Kidney epithelial cell (primary cell): ENCODE measurements around the gene HIC1. TPM values are rescaled to one million over a fixed set of nuclear protein-coding genes. Genes with fewer than 3 reads are reported as not detected.

ENCODE experiments used
- DNase-seq: peaks from one replicate; pipeline ENCODE4 v3.0.0-alpha.2; 2010; ENCODE audit warnings: low read depth
- H3K27me3 ChIP-seq: 2 replicates; pipeline ENCODE4 v1.6.0; 2011; ENCODE audit warnings: low read length; ENCODE audit not compliant: control insufficient read depth, insufficient read depth
- H3K36me3 ChIP-seq: 2 replicates; pipeline ENCODE4 v1.5.1; 2011; ENCODE audit warnings: low read length; ENCODE audit not compliant: control insufficient read depth, insufficient read depth
- H3K4me3 ChIP-seq: 2 replicates; pipeline ENCODE4 v1.5.1; 2011; ENCODE audit warnings: low read depth, mild to moderate bottlenecking, control low read depth, low read length
- total RNA-seq: library from RNA; depleted of rRNA; stranded (reverse); fragments of >200 nt; gene quantifications from 2 replicates; pipeline ENCODE4 v1.2.3, GENCODE V29; 2015
- TF ChIP-seq, protein P1 (sequence below): IDR thresholded peaks from 2 replicates; pipeline ENCODE4 v1.5.1; 2011; ENCODE audit warnings: mild to moderate bottlenecking, moderate library complexity, low read length, control low read depth, inconsistent platforms; ENCODE audit not compliant: insufficient read depth, poor library complexity, severe bottlenecking

Gene HIC1
- total RNA-seq, 1 donor from 2014 or later, result 11.9 TPM

DNA sequence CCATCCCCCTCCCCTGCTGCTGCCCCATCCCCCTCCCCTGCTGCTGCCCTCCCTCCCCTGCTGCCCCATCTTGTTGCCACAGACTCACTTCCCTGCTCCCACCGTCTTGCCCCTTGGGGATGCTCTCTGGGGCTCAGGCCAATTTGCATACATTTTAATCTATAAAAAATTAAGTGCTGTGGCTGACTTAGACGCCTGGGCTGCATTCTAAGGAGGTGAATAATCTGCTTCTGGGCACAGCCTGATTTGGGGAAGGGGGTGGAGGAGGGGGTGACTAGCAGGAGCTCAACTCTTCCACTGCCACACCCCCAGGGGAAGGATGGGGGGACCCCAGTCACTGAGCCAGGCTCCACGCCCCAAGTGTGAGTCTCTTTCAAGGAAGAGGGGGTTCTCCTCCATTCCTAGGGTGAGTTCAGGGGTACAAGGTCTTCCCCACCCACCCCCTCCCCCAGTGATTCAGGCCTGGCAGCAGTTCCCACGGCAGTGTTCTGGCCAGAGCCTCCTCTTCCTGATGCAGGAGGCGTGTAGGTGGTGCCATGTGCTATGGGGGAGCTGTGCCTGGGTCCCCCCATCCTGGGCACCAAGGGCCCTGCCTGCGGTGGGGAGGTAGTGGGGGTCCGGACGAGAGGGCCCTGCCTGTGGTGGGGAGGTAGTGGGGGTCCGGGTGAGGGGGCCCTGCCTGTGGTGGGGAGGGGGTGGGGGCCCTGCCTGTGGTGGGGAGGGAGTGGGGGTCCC, 19.9 kb upstream of the HIC1 start:
- TF ChIP-seq, protein P1, sequence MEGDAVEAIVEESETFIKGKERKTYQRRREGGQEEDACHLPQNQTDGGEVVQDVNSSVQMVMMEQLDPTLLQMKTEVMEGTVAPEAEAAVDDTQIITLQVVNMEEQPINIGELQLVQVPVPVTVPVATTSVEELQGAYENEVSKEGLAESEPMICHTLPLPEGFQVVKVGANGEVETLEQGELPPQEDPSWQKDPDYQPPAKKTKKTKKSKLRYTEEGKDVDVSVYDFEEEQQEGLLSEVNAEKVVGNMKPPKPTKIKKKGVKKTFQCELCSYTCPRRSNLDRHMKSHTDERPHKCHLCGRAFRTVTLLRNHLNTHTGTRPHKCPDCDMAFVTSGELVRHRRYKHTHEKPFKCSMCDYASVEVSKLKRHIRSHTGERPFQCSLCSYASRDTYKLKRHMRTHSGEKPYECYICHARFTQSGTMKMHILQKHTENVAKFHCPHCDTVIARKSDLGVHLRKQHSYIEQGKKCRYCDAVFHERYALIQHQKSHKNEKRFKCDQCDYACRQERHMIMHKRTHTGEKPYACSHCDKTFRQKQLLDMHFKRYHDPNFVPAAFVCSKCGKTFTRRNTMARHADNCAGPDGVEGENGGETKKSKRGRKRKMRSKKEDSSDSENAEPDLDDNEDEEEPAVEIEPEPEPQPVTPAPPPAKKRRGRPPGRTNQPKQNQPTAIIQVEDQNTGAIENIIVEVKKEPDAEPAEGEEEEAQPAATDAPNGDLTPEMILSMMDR, result no peak
- DNase-seq, result no peak

DNA sequence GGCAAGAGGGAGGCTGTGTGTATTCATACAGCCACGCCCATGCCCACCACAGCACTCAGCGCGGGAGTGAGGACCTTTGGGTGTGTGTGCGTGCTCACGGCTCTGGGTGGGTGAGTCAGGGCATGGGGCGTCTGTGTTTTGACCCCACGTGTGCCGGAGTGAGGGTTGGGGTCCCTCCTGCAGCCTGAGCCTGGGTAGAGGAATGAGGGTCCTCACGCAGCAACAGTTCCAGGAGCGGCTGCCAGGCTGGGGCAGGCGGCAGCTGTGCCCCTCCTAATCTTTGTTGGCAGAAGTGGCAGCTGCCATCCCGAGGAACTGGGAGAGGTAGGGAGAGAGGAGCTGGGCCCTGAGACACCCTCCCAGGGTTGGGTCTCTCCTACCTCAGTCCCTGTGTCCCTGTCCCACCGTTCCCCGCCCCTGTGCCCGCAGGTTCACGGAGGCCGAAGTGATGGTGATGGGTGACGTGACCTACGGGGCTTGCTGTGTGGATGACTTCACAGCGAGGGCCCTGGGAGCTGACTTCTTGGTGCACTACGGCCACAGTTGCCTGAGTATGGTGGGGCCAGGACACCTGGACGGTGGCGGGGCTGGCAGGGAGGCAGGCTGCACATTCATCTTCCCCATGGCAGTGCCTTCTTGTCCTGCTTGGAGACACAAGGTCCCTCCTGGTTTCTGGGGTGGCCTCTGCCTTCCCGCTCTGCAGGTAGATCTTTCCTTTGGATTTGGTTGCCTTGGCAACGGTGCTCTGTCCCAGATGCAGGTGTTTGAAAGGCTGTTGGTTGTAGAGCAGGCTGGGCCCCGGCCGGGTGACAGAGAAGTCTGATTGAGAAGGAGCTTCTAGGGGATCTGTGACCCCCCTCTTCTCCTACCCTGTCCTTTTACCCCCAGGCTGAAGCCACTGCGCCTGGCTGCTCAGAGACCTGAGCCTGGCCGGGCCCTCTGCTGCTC, 19.1 kb upstream of the HIC1 start:
- Histone ChIP-seq H3K27me3 (no peaks in the 10 kb centered on the region), H3K36me3 (no peaks in the 10 kb centered on the region), H3K4me3 (no peak overlapping the region)
- no peak for DNase-seq
- TF ChIP-seq, protein P1, result no peak

More for the DNA sequence above, 19.9 kb upstream of the HIC1 start:
- H3K4me3 ChIP-seq, result no peak overlapping the region
- no peaks in the 10 kb centered on the region for H3K36me3 ChIP-seq
- no peaks in the 10 kb centered on the region for H3K27me3 ChIP-seq

GRCh38 chr17:2037155-2037554, 17.7 kb upstream of the HIC1 start:
- no peak for DNase-seq
- Histone ChIP-seq H3K4me3 (no peak overlapping the region), H3K27me3 (no peaks in the 10 kb centered on the region), H3K36me3 (peaks cover 1% of the 10 kb centered on the region)
- TF ChIP-seq, protein P1, result no peak

GRCh38 chr17:2040219-2040827, 14.6 kb upstream of the HIC1 start:
- Histone ChIP-seq H3K4me3 (no peak overlapping the region), H3K27me3 (no peaks in the 10 kb centered on the region), H3K36me3 (peaks cover 3% of the 10 kb centered on the region)
- TF ChIP-seq, protein P1, result no peak
- no peak for DNase-seq

DNA sequence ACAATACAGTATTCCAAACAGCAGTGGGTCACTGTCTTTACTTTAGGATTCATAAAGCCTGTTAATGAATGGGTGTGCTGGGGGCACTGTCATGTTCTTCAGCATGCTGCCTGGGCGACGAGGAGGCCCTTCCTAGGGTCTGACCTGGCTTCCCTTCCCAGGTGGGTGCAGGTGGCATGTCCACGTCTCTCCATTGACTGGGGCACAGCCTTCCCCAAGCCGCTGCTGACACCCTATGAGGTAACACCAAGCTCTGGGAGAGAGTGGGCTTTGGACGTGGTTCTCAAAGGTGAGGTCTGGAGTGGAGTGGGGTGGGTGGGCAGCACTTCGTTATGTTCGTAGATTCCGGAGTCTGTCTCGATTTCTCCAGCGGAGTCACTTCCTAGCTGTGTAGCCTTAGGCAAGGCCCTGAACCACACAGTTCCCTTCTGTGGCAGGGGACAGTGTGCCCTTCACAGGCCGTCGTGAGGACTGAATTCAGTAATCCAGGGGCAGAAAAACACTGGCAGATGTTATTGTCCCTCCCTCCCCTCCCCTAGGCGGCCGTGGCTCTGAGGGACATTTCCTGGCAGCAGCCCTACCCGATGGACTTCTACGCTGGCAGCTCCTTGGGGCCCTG, 13.9 kb upstream of the HIC1 start:
- no peak for DNase-seq
- H3K27me3 ChIP-seq, result no peaks in the 10 kb centered on the region
- TF ChIP-seq, protein P1, result no peak
- H3K36me3 ChIP-seq, result peaks cover 3% of the 10 kb centered on the region
- H3K4me3 ChIP-seq, result peak overlapping the region; percentile 57
